ENCODE results near the gene GPR15. TPM values are rescaled to one million over a fixed set of nuclear protein-coding genes. Genes with fewer than 3 reads are reported as not detected.

Gene GPR15
- total RNA-seq, 1 experiment from 2014 or later: not detected

GRCh38 chr3:98564282-98565005 lies 32.7 kb downstream of the GPR15 start:
- Mint-ChIP-seq H3K4me3 (ENCODE audit: unreplicated experiment) (no peak overlapping the region), H3K9me3 (ENCODE audit: unreplicated experiment) (no peaks in the 10 kb centered on the region), H3K4me1 (ENCODE audit: insufficient read depth, unreplicated experiment) (peaks cover 10% of the 10 kb centered on the region), H3K27ac (ENCODE audit: low read depth, unreplicated experiment) (peak overlapping the region; percentile 42), H3K27me3 (ENCODE audit: insufficient read depth, unreplicated experiment) (no peaks in the 10 kb centered on the region), H3K36me3 (ENCODE audit: insufficient read depth, unreplicated experiment) (no peaks in the 10 kb centered on the region)
- ChIA-PET POLR2A (interaction anchor here (0.6 kb wide), 1 partner anchor 82 kb away, joined by 4 read pairs; no protein-coding TSS in a partner anchor), CTCF (interaction anchor here (0.8 to 3.2 kb wide), 6 partner anchors 8 to 525 kb away, joined by 5 to 9 read pairs (median 7); no protein-coding TSS in a partner anchor)
- BruUV-seq (replicated peaks): no TSS peak
- no peak for TF ChIP-seq CTCF (IDR thresholded peaks at IDR 0.05; ENCODE audit: unreplicated experiment)
- intact Hi-C loops (cut with micrococcal nuclease): no loop called here
- DNase-seq (ENCODE audit: unreplicated experiment): no peak

GRCh38 chr3:98565237-98565643 lies 33.5 kb downstream of the GPR15 start:
- no TSS peak for BruUV-seq (replicated peaks)
- H3K27me3 Mint-ChIP-seq (ENCODE audit: insufficient read depth, unreplicated experiment): no peaks in the 10 kb centered on the region
- H3K9me3 Mint-ChIP-seq (ENCODE audit: unreplicated experiment): no peaks in the 10 kb centered on the region
- DNase-seq (ENCODE audit: unreplicated experiment): no peak
- H3K4me1 Mint-ChIP-seq (ENCODE audit: insufficient read depth, unreplicated experiment): peaks cover 10% of the 10 kb centered on the region
- no peak for TF ChIP-seq CTCF (IDR thresholded peaks at IDR 0.05; ENCODE audit: unreplicated experiment)
- ChIA-PET POLR2A (no interaction called here), CTCF (interaction anchor here (0.6 to 3.2 kb wide), 6 partner anchors 9 to 526 kb away, joined by 3 to 9 read pairs (median 6); no protein-coding TSS in a partner anchor)
- no peak overlapping the region for H3K4me3 Mint-ChIP-seq (ENCODE audit: unreplicated experiment)
- H3K27ac Mint-ChIP-seq (ENCODE audit: low read depth, unreplicated experiment): peak overlapping the region; percentile 12
- intact Hi-C loops (cut with micrococcal nuclease): no loop called here
- H3K36me3 Mint-ChIP-seq (ENCODE audit: insufficient read depth, unreplicated experiment): no peaks in the 10 kb centered on the region

GRCh38 chr3:98565843-98566242 lies 34.1 kb downstream of the GPR15 start:
- intact Hi-C loops (cut with micrococcal nuclease): no loop called here
- Mint-ChIP-seq H3K4me3 (ENCODE audit: unreplicated experiment) (no peak overlapping the region), H3K27ac (ENCODE audit: low read depth, unreplicated experiment) (peak overlapping the region; percentile 12), H3K27me3 (ENCODE audit: insufficient read depth, unreplicated experiment) (no peaks in the 10 kb centered on the region), H3K36me3 (ENCODE audit: insufficient read depth, unreplicated experiment) (no peaks in the 10 kb centered on the region), H3K4me1 (ENCODE audit: insufficient read depth, unreplicated experiment) (peaks cover 9% of the 10 kb centered on the region), H3K9me3 (ENCODE audit: unreplicated experiment) (no peaks in the 10 kb centered on the region)
- CTCF ChIA-PET: interaction anchor here (0.6 to 2.0 kb wide), 4 partner anchors 31 to 525 kb away, joined by 3 to 8 read pairs (median 5); no protein-coding TSS in a partner anchor
- no peak for TF ChIP-seq CTCF (IDR thresholded peaks at IDR 0.05; ENCODE audit: unreplicated experiment)
- POLR2A ChIA-PET: no interaction called here
- BruUV-seq (replicated peaks): no TSS peak
- DNase-seq (ENCODE audit: unreplicated experiment): no peak

DNA sequence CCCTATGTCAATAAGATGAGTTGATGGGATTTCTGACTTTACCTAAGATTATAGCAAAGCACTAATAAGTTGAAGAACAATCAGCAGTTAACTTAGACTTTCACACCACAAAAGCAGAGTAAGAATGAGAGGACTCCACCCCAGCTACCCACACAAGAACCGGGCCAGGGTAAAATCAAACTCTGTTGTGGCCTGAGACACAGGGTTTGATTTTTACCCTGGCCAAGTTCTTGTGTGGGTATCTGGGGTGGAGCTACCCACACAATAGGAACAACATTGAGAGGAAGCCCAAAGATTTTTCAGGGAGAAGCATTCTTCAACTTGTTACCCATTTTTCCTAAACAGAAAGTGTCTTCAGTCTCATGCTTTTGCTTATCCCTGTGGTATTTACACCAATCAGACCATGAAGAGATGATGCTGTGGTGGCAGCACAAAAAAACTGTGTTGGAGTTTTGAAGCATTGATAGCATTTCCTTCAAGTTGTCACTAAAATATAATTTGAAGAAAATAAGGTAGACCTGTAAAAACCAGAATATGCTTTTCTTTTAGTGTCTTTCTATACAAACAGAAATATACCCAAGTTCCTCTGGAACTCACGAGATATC lies 36.0 kb downstream of the GPR15 start:
- Mint-ChIP-seq H3K4me1 (ENCODE audit: insufficient read depth, unreplicated experiment) (peaks cover 5% of the 10 kb centered on the region), H3K36me3 (ENCODE audit: insufficient read depth, unreplicated experiment) (no peaks in the 10 kb centered on the region), H3K4me3 (ENCODE audit: unreplicated experiment) (no peak overlapping the region), H3K9me3 (ENCODE audit: unreplicated experiment) (no peaks in the 10 kb centered on the region), H3K27me3 (ENCODE audit: insufficient read depth, unreplicated experiment) (no peaks in the 10 kb centered on the region), H3K27ac (ENCODE audit: low read depth, unreplicated experiment) (no peak overlapping the region)
- no peak for TF ChIP-seq CTCF (IDR thresholded peaks at IDR 0.05; ENCODE audit: unreplicated experiment)
- DNase-seq (ENCODE audit: unreplicated experiment): no peak
- intact Hi-C loops (cut with micrococcal nuclease): no loop called here
- ChIA-PET CTCF (interaction anchor here (0.6 kb wide), 1 partner anchor 528 kb away, joined by 3 read pairs; no protein-coding TSS in a partner anchor), POLR2A (no interaction called here)
- no TSS peak for BruUV-seq (replicated peaks)

Measured in MCF 10A (cell line).